ENCODE results near the gene LMO7.

The LMO7 gene

GRCh38 chr13:75764251-75764925, 128.3 kb downstream of the LMO7 start:
- TF ChIP-seq CTCF (IDR thresholded peaks at IDR 0.05; ENCODE audit: insufficient read depth, low read depth, low read length, missing control alignments), result no peak
- no peak for DNase-seq (ENCODE audit: low read depth)
- no peak overlapping the region for H3K4me3 ChIP-seq (ENCODE audit: low read depth, low read length)

GRCh38 chr13:75764926-75765310, 128.8 kb downstream of the LMO7 start:
- TF ChIP-seq CTCF (IDR thresholded peaks at IDR 0.05; ENCODE audit: insufficient read depth, low read depth, low read length, missing control alignments), result no peak
- no peak for DNase-seq (ENCODE audit: low read depth)
- no peak overlapping the region for H3K4me3 ChIP-seq (ENCODE audit: low read depth, low read length)

GRCh38 chr13:75766636-75767035, 130.5 kb downstream of the LMO7 start:
- no peak for TF ChIP-seq CTCF (IDR thresholded peaks at IDR 0.05; ENCODE audit: insufficient read depth, low read depth, low read length, missing control alignments)
- no peak overlapping the region for H3K4me3 ChIP-seq (ENCODE audit: low read depth, low read length)
- DNase-seq (ENCODE audit: low read depth), result no peak

- no peak for DNase-seq (ENCODE audit: low read depth)
- no peak overlapping the region for H3K4me3 ChIP-seq (ENCODE audit: low read depth, low read length)
- TF ChIP-seq CTCF (IDR thresholded peaks at IDR 0.05; ENCODE audit: insufficient read depth, low read depth, low read length, missing control alignments), result no peak
These were observed 133.2 kb downstream of the LMO7 start for GRCh38 chr13:75769141-75769905.

- TF ChIP-seq CTCF (IDR thresholded peaks at IDR 0.05; ENCODE audit: insufficient read depth, low read depth, low read length, missing control alignments), result no peak
- no peak overlapping the region for H3K4me3 ChIP-seq (ENCODE audit: low read depth, low read length)
- no peak for DNase-seq (ENCODE audit: low read depth)
These were observed 134.0 kb downstream of the LMO7 start for GRCh38 chr13:75770164-75770563.

GRCh38 chr13:75770592-75771011, 134.5 kb downstream of the LMO7 start:
- TF ChIP-seq CTCF (IDR thresholded peaks at IDR 0.05; ENCODE audit: insufficient read depth, low read depth, low read length, missing control alignments), result no peak
- H3K4me3 ChIP-seq (ENCODE audit: low read depth, low read length), result no peak overlapping the region
- DNase-seq (ENCODE audit: low read depth), result no peak

All from GM12865 (cell line).